Mesenchymal stem cell (in vitro differentiated cells and primary cell): ENCODE results near the gene SLC12A7. TPM values are rescaled to one million over a fixed set of nuclear protein-coding genes. Genes with fewer than 3 reads are reported as not detected.
"Not testable (repeated sequence)": the region's sequence is repeated elsewhere in the genome, so short reads cannot be mapped to it uniquely, and the experiment has no call there.

Experiments used
- DNase-seq: peaks from one replicate; pipeline ENCODE4 v3.0.0-alpha.2; 2013
- H2AFZ ChIP-seq: one replicate; pipeline ENCODE4 v1.6.1; 2013; ENCODE audit warnings: low read depth, mild to moderate bottlenecking, control low read depth, inconsistent platforms, low read length, moderate library complexity
- H2AK5ac ChIP-seq: 2 replicates; pipeline ENCODE4 v1.6.1; 2013; ENCODE audit warnings: low read length, moderate library complexity, mild to moderate bottlenecking, inconsistent platforms; ENCODE audit not compliant: severe bottlenecking
- H2BK120ac ChIP-seq: one replicate; pipeline ENCODE4 v1.6.1; 2013; ENCODE audit warnings: low read depth, mild to moderate bottlenecking, inconsistent platforms, low read length, moderate library complexity
- H2BK12ac ChIP-seq, 2 experiments: one replicate each; pipeline ENCODE4 v1.6.1; 2013; ENCODE audit warnings: inconsistent platforms in 2 of 2, low read length in 2 of 2, mild to moderate bottlenecking in 2 of 2, moderate library complexity in 2 of 2, control low read depth in 1 of 2
- H2BK15ac ChIP-seq: one replicate; pipeline ENCODE4 v1.6.1; 2013; ENCODE audit warnings: mild to moderate bottlenecking, low read depth, inconsistent platforms; ENCODE audit not compliant: poor library complexity, severe bottlenecking
- H2BK5ac ChIP-seq: 2 replicates; pipeline ENCODE4 v1.6.1; 2013; ENCODE audit warnings: low read depth, mild to moderate bottlenecking, low read length, control low read depth, inconsistent platforms; ENCODE audit not compliant: poor library complexity, severe bottlenecking
- H3K14ac ChIP-seq, 2 experiments: one replicate each; pipeline ENCODE4 v1.6.1; 2013; ENCODE audit warnings: inconsistent platforms in 2 of 2, low read length in 2 of 2, control low read depth in 1 of 2, mild to moderate bottlenecking in 1 of 2, moderate library complexity in 1 of 2
- H3K18ac ChIP-seq, 2 experiments: one replicate each; pipeline ENCODE4 v1.6.1; 2013; ENCODE audit warnings: inconsistent platforms in 2 of 2, low read length in 2 of 2, control low read depth in 1 of 2, low read depth in 1 of 2, mild to moderate bottlenecking in 1 of 2
- H3K23ac ChIP-seq, 2 experiments: one replicate each; pipeline ENCODE4 v1.6.1; 2013; ENCODE audit warnings: inconsistent platforms in 2 of 2, low read length in 2 of 2, mild to moderate bottlenecking in 2 of 2, moderate library complexity in 2 of 2, control low read depth in 1 of 2
- H3K27ac ChIP-seq: 2 replicates; pipeline ENCODE4 v1.5.1; 2013; ENCODE audit warnings: mild to moderate bottlenecking, moderate library complexity, low read length, control low read depth, inconsistent platforms; ENCODE audit not compliant: poor library complexity, severe bottlenecking
- H3K27me3 ChIP-seq, 2 experiments: 2 replicates each; pipeline versions ENCODE4 v1.6.1 to v1.7.0; 2013; ENCODE audit warnings: low read length in 2 of 2, mild to moderate bottlenecking in 2 of 2, moderate library complexity in 2 of 2, control low read depth in 1 of 2, inconsistent platforms in 1 of 2; ENCODE audit not compliant: control insufficient read depth in 1 of 2, insufficient read depth in 1 of 2
- H3K36me3 ChIP-seq, 2 experiments: 2 replicates each; pipeline versions ENCODE4 v1.6.1 to v1.7.0; 2013; ENCODE audit warnings: low read length in 2 of 2, control low read depth in 1 of 2, inconsistent platforms in 1 of 2, low read depth in 1 of 2, mild to moderate bottlenecking in 1 of 2; ENCODE audit not compliant: insufficient read depth in 2 of 2, control insufficient read depth in 1 of 2
- H3K4ac ChIP-seq, 2 experiments: one replicate each; pipeline ENCODE4 v1.6.1; 2013; ENCODE audit warnings: inconsistent platforms in 2 of 2, low read length in 2 of 2, mild to moderate bottlenecking in 2 of 2, moderate library complexity in 2 of 2, control low read depth in 1 of 2, low read depth in 1 of 2
- H3K4me1 ChIP-seq: 2 replicates; pipeline ENCODE4 v1.6.1; 2013; ENCODE audit warnings: low read depth, low read length, control low read depth; ENCODE audit not compliant: control insufficient read depth, insufficient read depth
- H3K4me2 ChIP-seq: 2 replicates; pipeline ENCODE4 v1.6.1; 2013; ENCODE audit warnings: low read length, mild to moderate bottlenecking, inconsistent platforms; ENCODE audit not compliant: poor library complexity, severe bottlenecking
- H3K4me3 ChIP-seq, 2 experiments: 2 replicates each; pipeline versions ENCODE4 v1.5.1 to v1.7.0; 2013; ENCODE audit warnings: low read length in 2 of 2, mild to moderate bottlenecking in 2 of 2, control low read depth in 1 of 2, low read depth in 1 of 2; ENCODE audit not compliant: insufficient read depth in 1 of 2
- H3K79me1 ChIP-seq: replicated peaks from 2 replicates; pipeline ENCODE4 v1.6.1; 2013; ENCODE audit warnings: mild to moderate bottlenecking, control low read depth, low read length, inconsistent platforms; ENCODE audit not compliant: poor library complexity, severe bottlenecking
- H3K9ac ChIP-seq: 2 replicates; pipeline ENCODE4 v1.7.0; 2013; ENCODE audit warnings: mild to moderate bottlenecking, low read length, moderate library complexity
- H3K9me3 ChIP-seq: 2 replicates; pipeline ENCODE4 v1.7.0; 2013; ENCODE audit warnings: mild to moderate bottlenecking, low read length; ENCODE audit not compliant: control insufficient read depth
- H4K8ac ChIP-seq: one replicate; pipeline ENCODE4 v1.6.1; 2013; ENCODE audit warnings: inconsistent platforms, mild to moderate bottlenecking, low read length, moderate library complexity
- H4K91ac ChIP-seq: one replicate; pipeline ENCODE4 v1.6.1; 2013; ENCODE audit warnings: mild to moderate bottlenecking, low read length, inconsistent platforms
- WGBS: methylation state at CpG from one replicate; pipeline ENCODE4 v1.1.7; 2013; ENCODE audit warnings: mixed read lengths; 5-methylcytosine and 5-hydroxymethylcytosine counted together
- small RNA-seq: library from polyadenylated mRNA; stranded (forward); fragments of <200 nt; extraction: miRNeasy Mini kit (QIAGEN cat#:217004); gene quantifications from one replicate; pipeline ENCODE3, GENCODE V24; 2013; ENCODE audit warnings: low read depth

Gene SLC12A7

DNA sequence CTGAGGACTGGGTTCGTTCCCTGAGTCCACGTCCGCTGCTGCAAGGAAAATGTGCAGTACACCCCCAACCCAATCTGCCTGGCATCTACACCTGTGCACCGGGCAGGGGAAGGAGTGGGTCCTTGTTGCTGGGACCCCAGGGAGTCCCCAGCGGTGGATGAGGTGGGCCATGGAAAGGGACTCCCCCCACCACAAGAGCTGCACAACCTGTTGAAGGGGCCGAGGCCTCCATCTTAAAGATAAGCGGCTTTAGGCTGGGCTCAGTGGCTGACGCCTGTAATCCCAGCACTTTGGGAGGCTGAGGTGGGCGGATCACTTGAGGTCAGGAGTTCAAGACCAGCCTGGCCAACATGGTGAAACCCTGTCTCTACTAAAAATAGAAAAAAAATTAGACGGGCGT is 111.0 kb downstream of the SLC12A7 start:
- not testable (repeated sequence) for H2AK5ac ChIP-seq, H3K9ac ChIP-seq, H4K8ac ChIP-seq, H3K4ac ChIP-seq, H2BK120ac ChIP-seq, H3K4me2 ChIP-seq, DNase-seq, H3K27ac ChIP-seq, H2BK12ac ChIP-seq, H3K23ac ChIP-seq, H3K14ac ChIP-seq, H3K79me1 ChIP-seq, H2BK15ac ChIP-seq, H3K4me3 ChIP-seq, H2BK5ac ChIP-seq, H2AFZ ChIP-seq, H3K36me3 ChIP-seq, H3K18ac ChIP-seq, H4K91ac ChIP-seq, H3K9me3 ChIP-seq
- peaks cover 68 to 76% of the 10 kb centered on the region in 2 experiments for H3K27me3 ChIP-seq
- peaks cover 16% of the 10 kb centered on the region for H3K4me1 ChIP-seq
- 94% methylated on average over 11 of the region's 11 CpGs for WGBS

Small RNA genes within 50 kb of the gene (small RNA-seq; reads per million reads assigned to genes)
- gene MIR4635: not detected
